SK-N-SH (cell line): ENCODE results near the gene PRRC2B.

Experiments used
- CTCF ChIP-seq: fragments of 200-600 bp; sonication (generic); IDR thresholded peaks from 2 replicates; pipeline ENCODE4 v1.6.1; 2017; ENCODE audit warnings: antibody characterized with exemption, mild to moderate bottlenecking, moderate library complexity
- MAX ChIP-seq: IDR thresholded peaks from 2 replicates; pipeline ENCODE4 v1.4.0; 2012; ENCODE audit warnings: low read depth

- no peak for TF ChIP-seq MAX
- no peak for TF ChIP-seq CTCF
Observed at GRCh38 chr9:131391020-131391419, 2.9 kb upstream of the PRRC2B start.
